ENCODE measurements around the gene CENATAC.

- TF ChIP-seq CTCF (IDR thresholded peaks at IDR 0.05 in 4 of 5, conservative IDR thresholded peaks at IDR 0.05 in 1 of 5) (no peak), POLR2A (IDR thresholded peaks at IDR 0.05) (no peak)
These were observed 18.5 kb upstream of the CENATAC start for GRCh38 chr11:118979434-118979833.
